GM21447 (cell line): Measurements from ENCODE around the gene ZNF845.
A peak's percentile ranks its signal among the peaks of the same experiment; 100 is the strongest.
"Not testable (repeated sequence)": the region's sequence is repeated elsewhere in the genome, so short reads cannot be mapped to it uniquely, and the experiment has no call there.

ENCODE experiments used
- ATAC-seq: cut with Tn5 transposase; IDR thresholded peaks from one replicate; pipeline ENCODE4 v1.9.1; 2021; ENCODE audit not compliant: unreplicated experiment

The ZNF845 gene

GRCh38 chr19:53333463-53334449, at the start of gene ZNF845:
Gene ZNF845 (plus strand): TSS chr19:53333749. CDS start chr19:53341308, 7,559 bp downstream.
- ATAC-seq = peak; percentile 94

GRCh38 chr19:53285087-53285486, 48.5 kb upstream of the ZNF845 start:
- ATAC-seq = no peak

GRCh38 chr19:53290758-53291549, 42.6 kb upstream of the ZNF845 start:
- ATAC-seq = no peak

- no peak for ATAC-seq
These were observed 38.6 kb upstream of the ZNF845 start for GRCh38 chr19:53294786-53295441.

GRCh38 chr19:53301341-53301740, 32.2 kb upstream of the ZNF845 start:
- not testable (repeated sequence) for ATAC-seq

GRCh38 chr19:53308339-53308811, 25.2 kb upstream of the ZNF845 start:
- no peak for ATAC-seq

GRCh38 chr19:53311044-53311443, 22.5 kb upstream of the ZNF845 start:
- no peak for ATAC-seq

GRCh38 chr19:53311897-53312296, 21.7 kb upstream of the ZNF845 start:
- ATAC-seq = no peak

GRCh38 chr19:53328967-53329366, 4.6 kb upstream of the ZNF845 start:
- ATAC-seq = no peak

GRCh38 chr19:53332484-53332883, 1.1 kb upstream of the ZNF845 start:
- ATAC-seq = no peak

GRCh38 chr19:53333066-53333462, 485 bp upstream of the ZNF845 start:
- no peak for ATAC-seq

- ATAC-seq = not testable (repeated sequence)
These were observed 10.9 kb downstream of the ZNF845 start for GRCh38 chr19:53344403-53344802.

GRCh38 chr19:53355739-53356138, 22.2 kb downstream of the ZNF845 start:
- ATAC-seq = no peak

GRCh38 chr19:53357821-53358581, 24.5 kb downstream of the ZNF845 start:
- ATAC-seq = no peak

GRCh38 chr19:53360056-53360455, 26.5 kb downstream of the ZNF845 start:
- not testable (repeated sequence) for ATAC-seq

- peak; percentile 98 for ATAC-seq
These were observed 31.8 kb downstream of the ZNF845 start, which contains the start of gene ZNF525 for GRCh38 chr19:53365134-53365898. Gene ZNF525 (plus strand): TSS chr19:53365705. CDS start chr19:53372282, 6,577 bp downstream.

GRCh38 chr19:53365899-53366493, 32.4 kb downstream of the ZNF845 start:
- ATAC-seq = peak; percentile 42

- ATAC-seq = no peak
These were observed 38.6 kb downstream of the ZNF845 start for GRCh38 chr19:53372196-53372595.

GRCh38 chr19:53374288-53374687, 40.7 kb downstream of the ZNF845 start:
- ATAC-seq = no peak
